ENCODE data around the gene CRYBA2. TPM values are rescaled to one million over a fixed set of nuclear protein-coding genes. Genes with fewer than 3 reads are reported as not detected.

The CRYBA2 gene
- total and polyA plus RNA-seq, 2 of the 8 experiments (the other 6 are each of a cell fraction or from before 2014, with no cell fraction given): not detected

- TF ChIP-seq RXRA (IDR thresholded peaks at IDR 0.05; ENCODE audit: insufficient read depth, low read depth, low read length) (no peak), EZH2 (IDR thresholded peaks at IDR 0.05; ENCODE audit: low read depth, low read length, severe bottlenecking) (no peak), JUN (IDR thresholded peaks at IDR 0.05; ENCODE audit: low read depth, low read length) (no peak), TCF12 (IDR thresholded peaks at IDR 0.05; ENCODE audit: low read depth, low read length) (no peak), RNF2 (IDR thresholded peaks at IDR 0.05; ENCODE audit: borderline replicate concordance, low read depth, low read length, missing control alignments, poor library complexity, severe bottlenecking) (no peak), BCL11A (IDR thresholded peaks at IDR 0.05; ENCODE audit: low read depth in 2 of 2, low read length in 2 of 2) (no peak), RFX5 (IDR thresholded peaks at IDR 0.05; ENCODE audit: borderline replicate concordance, low read depth, low read length) (no peak), POLR2A (IDR thresholded peaks at IDR 0.05; ENCODE audit: control extremely low read depth in 1 of 2, low read depth in 2 of 2, low read length in 2 of 2) (no peak), BRCA1 (IDR thresholded peaks at IDR 0.05; ENCODE audit: low read depth, low read length) (no peak)
Measured at GRCh38 chr2:219026946-219027345, 33.7 kb upstream of the CRYBA2 start (continued).
